ENCODE measurements around the gene PLEKHJ1. TPM values are rescaled to one million over a fixed set of nuclear protein-coding genes. Genes with fewer than 3 reads are reported as not detected.
A peak's percentile ranks its signal among the peaks of the same experiment; 100 is the strongest.

The PLEKHJ1 gene
- total and polyA plus RNA-seq, 11 donors, result 44.6 to 89.7 (median 48.8) TPM

DNA sequence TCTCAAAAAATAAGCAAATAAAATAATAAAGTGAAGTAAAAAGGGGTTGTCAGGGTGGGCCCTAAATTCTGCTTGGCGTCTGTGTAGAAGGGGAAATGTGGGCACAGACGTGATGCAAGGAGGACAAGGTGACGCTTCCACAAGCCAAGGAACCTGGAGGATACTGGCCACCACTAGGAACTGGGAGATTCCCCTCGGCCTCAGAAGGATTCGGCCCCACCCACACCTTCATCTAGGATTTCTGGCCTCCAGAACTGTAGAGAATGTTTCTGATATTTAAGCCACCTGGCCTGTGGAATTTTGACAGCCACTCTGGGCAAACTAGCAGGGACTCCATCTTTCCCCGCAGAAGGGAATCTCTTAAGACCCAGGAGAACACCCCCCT is 1.1 kb downstream of the PLEKHJ1 start:
- no peak for ATAC-seq
- intact Hi-C loops (cut with DNase I), result loop anchor here in 8 of 10 donors (5.0 to 10.0 kb wide), 9 partner anchors 37 to 160 kb away; partner anchors contain the start of gene AP3D1 (in 2 of the 8)
- 44 to 52% (median 47%) methylated on average over 6 of the region's 6 CpGs for WGBS, 4 donors
- H3K36me3 ChIP-seq, result peaks cover 0 to 35% (median 27%) of the 10 kb centered on the region in 9 donors
- H3K4me3 ChIP-seq, result peak overlapping the region; percentile 72 to 98 (median 94)
- peak overlapping the region; percentile 92 to 100 (median 99) for H3K27ac ChIP-seq
- no peak for DNase-seq
- TF ChIP-seq POLR2A (IDR thresholded peaks at IDR 0.05) (no peak), CTCF (IDR thresholded peaks at IDR 0.05) (no peak)
- peaks cover 10 to 68% (median 42%) of the 10 kb centered on the region in 12 donors for H3K4me1 ChIP-seq
- H3K27me3 ChIP-seq, result no peaks in the 10 kb centered on the region
- H3K9me3 ChIP-seq, result no peaks in the 10 kb centered on the region

GRCh38 chr19:2233601-2234280 is 2.4 kb downstream of the PLEKHJ1 start:
- H3K4me1 ChIP-seq, result peaks cover 9 to 55% (median 32%) of the 10 kb centered on the region in 12 donors
- no peak overlapping the region for H3K4me3 ChIP-seq
- DNase-seq, result no peak
- H3K9me3 ChIP-seq, result no peaks in the 10 kb centered on the region
- intact Hi-C loops (cut with DNase I), result loop anchor here in 6 of 10 donors (5.0 to 10.0 kb wide), 4 partner anchors 76 to 161 kb away; partner anchors contain the start of gene AP3D1 (in 1 of the 6)
- H3K27ac ChIP-seq, result no peak overlapping the region
- no peak for ATAC-seq
- H3K27me3 ChIP-seq, result no peaks in the 10 kb centered on the region
- TF ChIP-seq POLR2A (IDR thresholded peaks at IDR 0.05), result no peak
- no peak for TF ChIP-seq CTCF (IDR thresholded peaks at IDR 0.05)
- peaks cover 0 to 46% (median 40%) of the 10 kb centered on the region in 9 donors for H3K36me3 ChIP-seq
- 92 to 94% (median 93%) methylated on average over 21 to 25 of the region's 25 CpGs for WGBS, 4 donors

GRCh38 chr19:2232286-2233151 is 3.6 kb downstream of the PLEKHJ1 start:
- 84 to 85% (median 84%) methylated on average over 25 to 30 of the region's 30 CpGs for WGBS, 4 donors
- intact Hi-C loops (cut with DNase I), result loop anchor here in 6 of 10 donors (5.0 to 10.0 kb wide), 4 partner anchors 75 to 162 kb away; partner anchors contain the start of gene AP3D1 (in 1 of the 6)
- Histone ChIP-seq H3K36me3 (peaks cover 0 to 56% (median 47%) of the 10 kb centered on the region in 9 donors), H3K4me1 (peaks cover 2 to 43% (median 20%) of the 10 kb centered on the region in 12 donors), H3K27ac (no peak overlapping the region), H3K27me3 (no peaks in the 10 kb centered on the region), H3K9me3 (no peaks in the 10 kb centered on the region), H3K4me3 (no peak overlapping the region)
- DNase-seq (no peak), ATAC-seq (no peak)
- TF ChIP-seq CTCF (IDR thresholded peaks at IDR 0.05), result no peak
- no peak for TF ChIP-seq POLR2A (IDR thresholded peaks at IDR 0.05)
